Common myeloid progenitor, CD34-positive (primary cell): ENCODE data around the gene RAB34.
A peak's percentile ranks its signal among the peaks of the same experiment; 100 is the strongest.

Source experiments
- CTCF ChIA-PET: fragments of 350-600 bp; sonication (Branson Sonifier 250); formaldehyde crosslinking; loops from one replicate; lab custom pipeline; 2021; ENCODE audit warnings: antibody characterized with exemption; lab: Charles Lee
- POLR2A ChIA-PET: fragments of 350-600 bp; sonication (Branson Sonifier 250); formaldehyde crosslinking; loops from one replicate; lab custom pipeline; 2021; ENCODE audit warnings: antibody characterized with exemption; lab: Charles Lee
- DNase-seq, 3 donors: peaks; one replicate each; pipeline versions ENCODE4 v3.0.0 to v3.0.0-alpha.2; 2013
- H3K27ac ChIP-seq, 2 experiments: 1 replicate in 1 of 2; 2 replicates in 1 of 2; pipeline ENCODE4 v1.7.0; 2013; ENCODE audit warnings: inconsistent platforms in 2 of 2, low read length in 2 of 2, mild to moderate bottlenecking in 2 of 2, low read depth in 1 of 2, moderate library complexity in 1 of 2; ENCODE audit not compliant: severe bottlenecking in 2 of 2, insufficient read depth in 1 of 2, poor library complexity in 1 of 2
- H3K27me3 ChIP-seq, 5 experiments: replicated peaks in 2 of 5; 1 replicate in 3 of 5; 2 replicates in 2 of 5; pipeline versions ENCODE4 v1.6.1 to v1.7.0; 2013; ENCODE audit warnings: low read length in 4 of 5, mild to moderate bottlenecking in 2 of 5, moderate library complexity in 2 of 5, inconsistent platforms in 1 of 5; ENCODE audit not compliant: insufficient read depth in 5 of 5, control insufficient read depth in 4 of 5
- H3K36me3 ChIP-seq, 4 experiments: 1 replicate in 2 of 4; 2 replicates in 2 of 4; pipeline versions ENCODE4 v1.6.1 to v1.7.0; 2013; ENCODE audit warnings: low read length in 3 of 4, control low read depth in 1 of 4, mild to moderate bottlenecking in 1 of 4; ENCODE audit not compliant: control insufficient read depth in 4 of 4, insufficient read depth in 4 of 4
- H3K4me1 ChIP-seq, 4 experiments: 1 replicate in 3 of 4; 2 replicates in 1 of 4; pipeline versions ENCODE4 v1.6.1 to v1.7.1; 2013; ENCODE audit warnings: low read length in 3 of 4, mild to moderate bottlenecking in 3 of 4, control low read depth in 1 of 4, inconsistent platforms in 1 of 4, moderate library complexity in 1 of 4; ENCODE audit not compliant: control insufficient read depth in 4 of 4, insufficient read depth in 4 of 4; ENCODE audit errors: control extremely low read depth in 1 of 4
- H3K4me3 ChIP-seq, 7 experiments: 1 replicate in 4 of 7; 2 replicates in 3 of 7; pipeline versions ENCODE4 v1.5.1 to v1.7.0; 2013; ENCODE audit warnings: mild to moderate bottlenecking in 7 of 7, low read length in 6 of 7, moderate library complexity in 6 of 7, inconsistent platforms in 2 of 7, low read depth in 2 of 7, control low read depth in 1 of 7; ENCODE audit not compliant: insufficient read depth in 4 of 7, control insufficient read depth in 1 of 7; ENCODE audit errors: extremely low read depth in 1 of 7
- H3K9me3 ChIP-seq, 5 experiments: 1 replicate in 4 of 5; 2 replicates in 1 of 5; pipeline versions ENCODE4 v1.6.1 to v1.7.1; 2013; ENCODE audit warnings: low read length in 4 of 5, mild to moderate bottlenecking in 2 of 5, inconsistent platforms in 1 of 5, low read depth in 1 of 5, moderate library complexity in 1 of 5; ENCODE audit not compliant: control insufficient read depth in 4 of 5, insufficient read depth in 2 of 5; ENCODE audit errors: control extremely low read depth in 1 of 5
- WGBS: methylation state at CpG from one replicate; pipeline ENCODE4 v1.1.5; 2013; ENCODE audit not compliant: insufficient coverage; 5-methylcytosine and 5-hydroxymethylcytosine counted together

Gene RAB34

DNA sequence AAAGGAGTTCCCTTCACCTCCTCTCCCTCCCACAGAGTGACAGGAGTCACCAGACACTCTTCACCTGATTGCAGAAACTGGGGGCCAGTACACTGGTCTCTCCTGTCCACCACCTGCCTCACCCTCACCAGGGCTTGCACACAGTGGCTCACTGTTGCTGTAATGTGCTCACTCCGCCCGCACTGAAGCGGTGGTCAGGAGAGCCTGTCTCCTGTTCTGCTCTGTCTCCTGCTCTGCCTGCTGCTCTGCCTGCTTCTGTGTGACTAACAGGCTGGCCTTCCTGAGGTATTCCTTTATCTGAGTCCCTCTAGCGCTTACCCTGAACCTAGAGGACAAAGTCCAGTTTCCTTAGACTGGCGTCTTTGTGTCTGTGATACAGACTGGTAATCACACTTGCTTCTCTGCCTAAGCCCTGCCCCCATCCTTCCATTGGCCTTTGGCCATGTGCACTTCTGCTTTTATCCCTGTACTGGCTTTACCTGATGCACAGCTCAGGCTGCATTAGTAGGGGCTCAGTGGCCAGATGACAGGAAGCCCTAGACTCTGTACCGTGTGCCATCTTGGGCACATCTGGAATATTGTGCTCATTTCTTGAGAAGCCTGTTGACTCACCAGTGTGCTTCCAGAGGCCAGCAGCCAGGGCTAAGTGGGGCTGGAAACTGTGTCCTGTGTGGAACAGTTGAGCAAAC, 19.3 kb downstream of the RAB34 start:
- ChIA-PET CTCF (no interaction called here), POLR2A (no interaction called here)

DNA sequence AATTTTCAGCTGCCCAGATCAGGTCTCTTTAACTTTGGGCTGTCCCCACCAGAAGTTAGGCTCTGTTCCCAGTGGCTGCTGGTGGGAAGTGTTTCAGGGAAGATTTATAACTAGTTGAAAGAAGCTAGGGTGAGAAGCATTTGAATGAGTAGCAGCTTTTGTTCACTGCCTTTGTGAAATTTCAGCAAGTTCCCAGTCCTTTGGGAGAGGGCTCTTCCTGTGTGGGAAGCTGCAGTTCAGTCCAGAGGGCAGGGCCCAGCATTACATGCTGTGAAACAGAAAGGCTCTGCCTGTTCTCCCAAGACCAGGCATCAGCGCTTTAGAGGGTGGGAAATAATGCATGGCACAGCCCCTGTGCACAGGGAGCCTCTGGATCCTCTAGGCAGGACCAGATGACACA, 23.8 kb downstream of the RAB34 start:
- no peak overlapping the region for H3K27ac ChIP-seq
- H3K4me1 ChIP-seq: no peaks in the 10 kb centered on the region
- POLR2A ChIA-PET: no interaction called here
- no peaks in the 10 kb centered on the region for H3K9me3 ChIP-seq
- CTCF ChIA-PET: interaction anchor here (0.8 to 2.2 kb wide), 4 partner anchors 8 to 47 kb away, joined by 3 to 7 read pairs (median 4); no protein-coding TSS in a partner anchor
- 100% methylated on average over 1 of the region's 1 CpG for WGBS
- H3K4me3 ChIP-seq: no peak overlapping the region
- no peak for DNase-seq
- H3K36me3 ChIP-seq: peaks cover 36 to 91% (median 66%) of the 10 kb centered on the region in 4 experiments
- no peaks in the 10 kb centered on the region for H3K27me3 ChIP-seq

More for the DNA sequence above, 19.3 kb downstream of the RAB34 start:
- no peaks in the 10 kb centered on the region for H3K27me3 ChIP-seq
- H3K36me3 ChIP-seq: peaks cover 36 to 100% (median 80%) of the 10 kb centered on the region in 4 experiments
- H3K4me3 ChIP-seq: no peak overlapping the region
- 95% methylated on average over 6 of the region's 6 CpGs for WGBS
- no peak for DNase-seq
- H3K27ac ChIP-seq: no peak overlapping the region
- no peaks in the 10 kb centered on the region for H3K4me1 ChIP-seq
- no peaks in the 10 kb centered on the region for H3K9me3 ChIP-seq

- CTCF ChIA-PET: interaction anchor here (1.2 kb wide), 1 partner anchor 24 kb away, joined by 4 read pairs; no protein-coding TSS in a partner anchor
- H3K36me3 ChIP-seq: peaks cover 31 to 89% (median 70%) of the 10 kb centered on the region in 4 experiments
- 100% methylated on average over 1 of the region's 3 CpGs for WGBS
- no peaks in the 10 kb centered on the region for H3K9me3 ChIP-seq
- no peaks in the 10 kb centered on the region for H3K4me1 ChIP-seq
- H3K27ac ChIP-seq: no peak overlapping the region
- POLR2A ChIA-PET: interaction anchor here (1.0 kb wide), 1 partner anchor 22 kb away, joined by 3 read pairs; no protein-coding TSS in a partner anchor
- DNase-seq: no peak
- no peak overlapping the region for H3K4me3 ChIP-seq
- H3K27me3 ChIP-seq: no peaks in the 10 kb centered on the region
These were observed 28.7 kb downstream of the RAB34 start for GRCh38 chr17:28689011-28689410.

DNA sequence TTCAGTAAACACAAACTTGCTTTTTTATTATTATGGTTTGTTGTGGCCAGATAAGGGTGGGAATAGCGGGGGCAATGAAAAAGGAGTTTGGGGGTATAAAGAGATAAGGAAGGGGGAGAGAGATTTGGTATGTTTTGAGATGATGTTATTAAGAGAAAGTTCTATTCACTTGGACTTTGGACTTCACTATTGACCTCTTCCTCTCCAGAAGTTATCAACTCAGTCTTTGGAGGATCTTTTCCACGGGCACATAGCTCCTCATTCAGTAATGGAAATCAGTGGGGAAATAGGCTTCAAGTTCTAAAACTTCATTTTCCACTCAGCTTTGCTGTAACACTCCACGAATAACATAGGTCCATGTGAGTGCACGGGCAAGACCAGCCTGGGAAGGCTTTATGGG, 29.2 kb downstream of the RAB34 start:
- POLR2A ChIA-PET: interaction anchor here (0.7 to 1.0 kb wide), 2 partner anchors 23 to 44 kb away, joined by 3 read pairs; no protein-coding TSS in a partner anchor
- Histone ChIP-seq H3K4me3 (no peak overlapping the region), H3K27me3 (no peaks in the 10 kb centered on the region), H3K4me1 (no peaks in the 10 kb centered on the region), H3K36me3 (peaks cover 31 to 89% (median 69%) of the 10 kb centered on the region in 4 experiments), H3K27ac (no peak overlapping the region), H3K9me3 (no peaks in the 10 kb centered on the region)
- DNase-seq: no peak
- WGBS: 100% methylated on average over 1 of the region's 4 CpGs
- CTCF ChIA-PET: interaction anchor here (1.2 to 2.0 kb wide), 2 partner anchors 12 to 23 kb away, joined by 4 to 7 read pairs; no protein-coding TSS in a partner anchor

- no peak overlapping the region for H3K4me3 ChIP-seq
- H3K27ac ChIP-seq: no peak overlapping the region
- no peaks in the 10 kb centered on the region for H3K9me3 ChIP-seq
- no peaks in the 10 kb centered on the region for H3K27me3 ChIP-seq
- DNase-seq: no peak
- 94% methylated on average over 3 of the region's 4 CpGs for WGBS
- ChIA-PET CTCF (interaction anchor here (2.0 kb wide), 1 partner anchor 10 kb away, joined by 7 read pairs; no protein-coding TSS in a partner anchor), POLR2A (no interaction called here)
- peaks cover 35 to 97% (median 87%) of the 10 kb centered on the region in 4 experiments for H3K36me3 ChIP-seq
- no peaks in the 10 kb centered on the region for H3K4me1 ChIP-seq
These were observed 31.4 kb downstream of the RAB34 start for GRCh38 chr17:28686296-28686695.

GRCh38 chr17:28685366-28685765, 32.3 kb downstream of the RAB34 start:
- H3K9me3 ChIP-seq: no peaks in the 10 kb centered on the region
- H3K4me1 ChIP-seq: no peaks in the 10 kb centered on the region
- no peak for DNase-seq
- H3K27me3 ChIP-seq: no peaks in the 10 kb centered on the region
- 96% methylated on average over 4 of the region's 5 CpGs for WGBS
- no peak overlapping the region for H3K27ac ChIP-seq
- CTCF ChIA-PET: no interaction called here
- POLR2A ChIA-PET: no interaction called here
- H3K4me3 ChIP-seq: no peak overlapping the region
- peaks cover 28 to 98% (median 88%) of the 10 kb centered on the region in 4 experiments for H3K36me3 ChIP-seq

DNA sequence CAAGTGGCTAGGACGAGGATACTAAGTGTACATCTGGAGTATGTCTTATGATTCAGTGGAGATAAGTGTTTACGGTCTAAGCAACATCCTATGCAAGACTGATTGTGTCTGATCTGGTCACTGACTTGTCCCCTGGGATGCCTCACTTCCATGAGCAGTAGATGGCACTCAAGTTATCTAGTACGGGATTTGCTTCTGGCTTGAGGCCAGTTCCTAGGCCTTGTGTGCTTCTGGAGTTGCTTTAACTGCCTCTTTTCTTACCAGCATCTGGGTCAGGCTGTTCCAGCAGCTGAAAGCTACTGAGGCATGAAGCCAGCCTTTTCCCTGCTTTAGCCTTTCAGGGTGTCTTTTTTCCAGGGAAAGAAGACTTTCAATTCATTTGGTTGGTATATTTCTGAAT, 32.7 kb downstream of the RAB34 start:
- peak in 2 of 3 donors; percentile 6 to 10 for DNase-seq
- POLR2A ChIA-PET: no interaction called here

More for the DNA sequence above, 32.7 kb downstream of the RAB34 start:
- Histone ChIP-seq H3K4me1 (no peaks in the 10 kb centered on the region), H3K4me3 (no peak overlapping the region), H3K9me3 (no peaks in the 10 kb centered on the region), H3K27ac (no peak overlapping the region), H3K27me3 (no peaks in the 10 kb centered on the region), H3K36me3 (peaks cover 26 to 95% (median 85%) of the 10 kb centered on the region in 4 experiments)
- WGBS: 88% methylated on average over 3 of the region's 3 CpGs
- CTCF ChIA-PET: interaction anchor here (0.8 kb wide), 1 partner anchor 39 kb away, joined by 3 read pairs; no protein-coding TSS in a partner anchor
